22Rv1 (cell line): ENCODE results near the gene SESTD1.

Experiments
- H3K27ac ChIP-seq: fragments of 450-650 bp; 2 replicates; pipeline ENCODE4 v1.5.1; 2017
- CTCF ChIP-seq: fragments of 450-650 bp; IDR thresholded peaks from 2 replicates; pipeline ENCODE4 v1.5.1; 2017; ENCODE audit warnings: mild to moderate bottlenecking
- ZFX ChIP-seq: fragments of 450-650 bp; IDR thresholded peaks from 2 replicates; pipeline ENCODE4 v1.6.1; 2017; ENCODE audit warnings: antibody characterized with exemption, borderline replicate concordance

Gene SESTD1

GRCh38 chr2:179141206-179141605, 123.4 kb downstream of the SESTD1 start:
- TF ChIP-seq CTCF (no peak), ZFX (no peak)
- no peak overlapping the region for H3K27ac ChIP-seq

GRCh38 chr2:179140571-179140970, 124.1 kb downstream of the SESTD1 start:
- H3K27ac ChIP-seq, result no peak overlapping the region
- no peak for TF ChIP-seq ZFX
- no peak for TF ChIP-seq CTCF

GRCh38 chr2:179139506-179139905, 125.1 kb downstream of the SESTD1 start:
- no peak overlapping the region for H3K27ac ChIP-seq
- TF ChIP-seq ZFX (no peak), CTCF (no peak)

GRCh38 chr2:179137200-179137759, 127.4 kb downstream of the SESTD1 start:
- no peak for TF ChIP-seq ZFX
- H3K27ac ChIP-seq, result no peak overlapping the region

- TF ChIP-seq ZFX (no peak), CTCF (no peak)
- no peak overlapping the region for H3K27ac ChIP-seq
Measured at GRCh38 chr2:179133016-179133415, 131.6 kb downstream of the SESTD1 start.

GRCh38 chr2:179132076-179132475, 132.6 kb downstream of the SESTD1 start:
- TF ChIP-seq ZFX (no peak), CTCF (no peak)
- no peak overlapping the region for H3K27ac ChIP-seq

- no peak for TF ChIP-seq ZFX
- TF ChIP-seq CTCF, result no peak
- no peak overlapping the region for H3K27ac ChIP-seq
Measured at GRCh38 chr2:179130560-179130959, 134.1 kb downstream of the SESTD1 start.
